OCI-LY1 (cell line): ENCODE results near the gene CDKAL1.

Experiments used
- CTCF ChIP-seq: fragments of 200-600 bp; sonication (generic), shearing (Covaris generic); IDR thresholded peaks from 2 replicates; pipeline ENCODE4 v1.5.1; 2017; ENCODE audit warnings: mild to moderate bottlenecking, antibody characterized with exemption, low read length, moderate library complexity, mixed read lengths
- EZH2 ChIP-seq: fragments of 200-600 bp; sonication (generic), shearing (Covaris generic); IDR thresholded peaks from 2 replicates; pipeline ENCODE4 v1.8.0; 2017; ENCODE audit warnings: borderline replicate concordance, mixed run types, mild to moderate bottlenecking, antibody characterized with exemption, low read length, moderate library complexity, mixed read lengths

DNA sequence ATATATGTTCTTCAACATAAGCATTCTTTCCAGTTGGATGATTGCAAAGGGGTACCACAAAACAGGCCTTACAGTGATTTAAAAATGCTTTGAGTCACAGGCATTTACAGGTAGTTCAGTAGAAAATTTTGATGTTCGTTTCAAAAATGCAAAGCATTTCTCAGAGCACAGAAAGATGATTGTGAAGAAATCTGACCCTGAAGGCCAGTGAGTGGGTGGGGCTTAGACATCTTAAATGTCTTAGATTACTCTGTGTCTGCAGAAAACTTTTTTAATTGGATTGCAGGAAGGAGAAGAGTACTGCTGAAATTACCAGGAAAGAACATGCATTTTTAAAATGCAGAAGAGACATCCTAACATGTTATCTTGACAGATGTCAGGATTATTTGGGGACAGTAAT is 268.3 kb downstream of the CDKAL1 start:
- TF ChIP-seq EZH2 (no peak), CTCF (no peak)
